Measurements from ENCODE around the gene PLSCR3. TPM values are rescaled to one million over a fixed set of nuclear protein-coding genes. Genes with fewer than 3 reads are reported as not detected.

The PLSCR3 gene
- total and polyA plus RNA-seq, 2 donors (not counting 3 experiments of a cell fraction or from before 2014, with no cell fraction given): 59.9 to 94.8 TPM

- POLR2A ChIA-PET: no interaction called here
- dilution Hi-C loops (cut with MboI; ENCODE audit: extremely low pct_ligation_motif_present, low sequenced_read_pairs): no loop called here
- H3K4me2 ChIP-seq (ENCODE audit: insufficient read depth, low read length): no peak overlapping the region
Observed at GRCh38 chr17:7416323-7416722, 22.0 kb upstream of the PLSCR3 start.

More at GRCh38 chr17:7416323-7416722, 22.0 kb upstream of the PLSCR3 start:
- Histone ChIP-seq H3K4me1 (ENCODE audit: control insufficient read depth, extremely low read depth, insufficient read depth, low read length) (no peaks in the 10 kb centered on the region), H2AFZ (ENCODE audit: low read depth, low read length) (no peak overlapping the region), H3K4me3 (replicated peaks in 1 of 3; ENCODE audit: insufficient read depth in 1 of 3, low read depth in 1 of 3, low read length in 3 of 3) (no peak overlapping the region), H3K9me3 (replicated peaks; ENCODE audit: control insufficient read depth, insufficient read depth, low read length) (no peaks in the 10 kb centered on the region), H3K27me3 (ENCODE audit: control insufficient read depth in 2 of 2, insufficient read depth in 2 of 2, low read length in 2 of 2) (no peaks in the 10 kb centered on the region), H3K9ac (replicated peaks; ENCODE audit: extremely low read depth, insufficient read depth, low read length) (no peak overlapping the region), H3K79me2 (ENCODE audit: control insufficient read depth, insufficient read depth, low read length) (no peaks in the 10 kb centered on the region), H3K36me3 (ENCODE audit: control insufficient read depth in 2 of 2, extremely low read depth in 1 of 2, insufficient read depth in 2 of 2, low read length in 2 of 2) (peaks cover 0 to 2% of the 10 kb centered on the region in 2 experiments), H3K9me1 (replicated peaks; ENCODE audit: control insufficient read depth, extremely low read depth, insufficient read depth, low read length) (no peaks in the 10 kb centered on the region), H4K20me1 (replicated peaks; ENCODE audit: control insufficient read depth, extremely low read depth, insufficient read depth, low read length) (no peaks in the 10 kb centered on the region), H3K27ac (ENCODE audit: insufficient read depth, low read depth, low read length) (no peak overlapping the region)
- FAIRE-seq: no peak
- CTCF ChIA-PET: interaction anchor here (1.2 to 2.2 kb wide), 2 partner anchors 12 to 60 kb away, joined by 5 to 6 read pairs; partner anchors contain the start of gene TMEM256
- no peak for DNase-seq (ENCODE audit: low read depth, low spot score)
- no TSS peak for BruUV-seq (replicated peaks)
- TF ChIP-seq EZH2 (IDR thresholded peaks at IDR 0.05; ENCODE audit: borderline replicate concordance, low read depth, low read length, severe bottlenecking) (no peak), POLR2A (IDR thresholded peaks at IDR 0.05; ENCODE audit: low read depth, low read length) (no peak), GATA2 (IDR thresholded peaks at IDR 0.05; ENCODE audit: insufficient read depth, insufficient read length, low read depth, low read length) (no peak), JUN (IDR thresholded peaks at IDR 0.05; ENCODE audit: borderline replicate concordance, insufficient read depth, insufficient read length, low read depth) (no peak), FOS (IDR thresholded peaks at IDR 0.05; ENCODE audit: borderline replicate concordance, insufficient read depth, low read length) (no peak), POLR2AphosphoS5 (IDR thresholded peaks at IDR 0.05; ENCODE audit: insufficient read depth, low read depth, low read length) (no peak), MYC (IDR thresholded peaks at IDR 0.05; ENCODE audit: low read depth, low read length) (no peak)
- TF ChIP-seq, protein P1, sequence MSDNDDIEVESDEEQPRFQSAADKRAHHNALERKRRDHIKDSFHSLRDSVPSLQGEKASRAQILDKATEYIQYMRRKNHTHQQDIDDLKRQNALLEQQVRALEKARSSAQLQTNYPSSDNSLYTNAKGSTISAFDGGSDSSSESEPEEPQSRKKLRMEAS (IDR thresholded peaks at IDR 0.05; ENCODE audit: insufficient read depth, insufficient read length): no peak
- TF ChIP-seq, protein P2, sequence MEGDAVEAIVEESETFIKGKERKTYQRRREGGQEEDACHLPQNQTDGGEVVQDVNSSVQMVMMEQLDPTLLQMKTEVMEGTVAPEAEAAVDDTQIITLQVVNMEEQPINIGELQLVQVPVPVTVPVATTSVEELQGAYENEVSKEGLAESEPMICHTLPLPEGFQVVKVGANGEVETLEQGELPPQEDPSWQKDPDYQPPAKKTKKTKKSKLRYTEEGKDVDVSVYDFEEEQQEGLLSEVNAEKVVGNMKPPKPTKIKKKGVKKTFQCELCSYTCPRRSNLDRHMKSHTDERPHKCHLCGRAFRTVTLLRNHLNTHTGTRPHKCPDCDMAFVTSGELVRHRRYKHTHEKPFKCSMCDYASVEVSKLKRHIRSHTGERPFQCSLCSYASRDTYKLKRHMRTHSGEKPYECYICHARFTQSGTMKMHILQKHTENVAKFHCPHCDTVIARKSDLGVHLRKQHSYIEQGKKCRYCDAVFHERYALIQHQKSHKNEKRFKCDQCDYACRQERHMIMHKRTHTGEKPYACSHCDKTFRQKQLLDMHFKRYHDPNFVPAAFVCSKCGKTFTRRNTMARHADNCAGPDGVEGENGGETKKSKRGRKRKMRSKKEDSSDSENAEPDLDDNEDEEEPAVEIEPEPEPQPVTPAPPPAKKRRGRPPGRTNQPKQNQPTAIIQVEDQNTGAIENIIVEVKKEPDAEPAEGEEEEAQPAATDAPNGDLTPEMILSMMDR (IDR thresholded peaks at IDR 0.05; ENCODE audit: extremely low read depth in 1 of 2, insufficient read depth in 1 of 2, low read depth in 1 of 2, low read length in 2 of 2): no peak
- intact Hi-C loops (cut with micrococcal nuclease): no loop called here

Measured in endothelial cell of umbilical vein (primary cell).